GM18499 (cell line): Measurements from ENCODE around the gene AFAP1.

Source experiments
- ATAC-seq: cut with Tn5 transposase; IDR thresholded peaks from one replicate; pipeline ENCODE4 v1.9.1; 2021; ENCODE audit warnings: moderate number of reproducible peaks; ENCODE audit not compliant: insufficient read depth, unreplicated experiment

Gene AFAP1

DNA sequence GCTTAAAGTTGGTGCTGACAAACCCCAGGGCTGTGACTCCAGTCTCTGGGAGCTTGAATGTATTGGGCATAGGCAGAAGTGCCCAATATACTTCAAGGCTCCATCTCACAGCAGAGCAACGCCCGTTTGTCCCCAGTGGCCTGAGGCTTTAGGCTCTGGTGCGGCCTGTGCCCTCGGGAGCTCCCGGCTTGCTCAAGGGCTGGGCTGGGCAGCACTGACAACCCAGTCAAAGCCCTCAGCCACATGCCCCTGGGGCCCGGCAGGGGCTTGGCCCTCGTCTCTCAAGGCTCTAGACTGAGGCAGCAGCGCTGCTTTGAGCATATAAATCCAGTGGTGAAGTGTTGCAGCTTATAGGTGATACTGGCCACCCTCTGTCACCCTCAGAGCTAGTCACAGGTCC lies 203.7 kb downstream of the AFAP1 start:
- ATAC-seq: no peak

DNA sequence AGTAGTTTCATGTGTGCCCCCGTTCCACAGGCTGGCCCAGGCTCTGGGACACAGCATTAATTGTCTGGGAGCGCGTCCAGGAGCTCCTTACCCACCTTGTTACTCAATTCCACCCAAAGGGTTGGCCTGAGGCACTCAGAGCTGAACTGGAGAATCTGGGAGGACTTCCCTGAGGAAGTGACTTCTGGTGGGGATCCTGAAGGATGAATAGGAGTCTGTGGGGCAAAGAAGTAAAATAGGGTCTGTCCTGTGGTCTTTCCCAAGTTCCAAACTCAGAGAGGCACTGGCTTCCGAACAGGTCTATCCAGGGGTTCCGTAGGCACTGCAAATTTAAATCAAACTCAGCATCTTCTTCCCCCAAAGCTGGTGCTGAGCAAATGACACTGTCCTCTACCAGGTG lies 204.3 kb downstream of the AFAP1 start:
- ATAC-seq: no peak

DNA sequence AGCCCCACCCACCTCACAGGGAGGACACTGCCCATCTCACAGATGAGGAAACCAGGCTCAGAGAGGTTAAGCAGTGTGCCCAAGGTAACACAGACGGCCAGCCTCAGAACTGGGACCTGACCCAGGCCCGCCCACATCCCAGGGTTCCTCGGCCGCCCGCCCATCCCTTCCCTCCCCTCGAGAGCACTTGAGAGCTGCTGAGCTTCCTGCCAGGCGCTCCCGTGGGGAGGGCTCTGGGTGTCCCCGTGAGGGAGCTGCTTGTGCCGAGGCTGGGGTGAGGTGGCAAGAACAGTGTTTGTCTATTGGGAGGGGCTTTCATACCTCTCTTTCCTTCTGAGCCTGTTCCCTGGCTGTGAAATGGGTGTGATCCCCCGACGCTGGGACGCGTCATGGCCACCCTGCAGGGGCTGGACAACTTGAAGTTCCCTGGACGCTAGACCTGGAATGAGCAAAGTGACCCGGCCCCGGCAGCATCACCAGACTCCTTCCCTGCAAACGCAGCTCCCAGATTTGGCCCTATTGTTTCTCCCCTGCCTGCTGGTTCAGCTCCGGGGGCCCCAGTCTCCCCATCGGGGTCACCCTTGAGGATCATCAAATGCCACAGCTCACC lies 204.9 kb downstream of the AFAP1 start:
- ATAC-seq: no peak

DNA sequence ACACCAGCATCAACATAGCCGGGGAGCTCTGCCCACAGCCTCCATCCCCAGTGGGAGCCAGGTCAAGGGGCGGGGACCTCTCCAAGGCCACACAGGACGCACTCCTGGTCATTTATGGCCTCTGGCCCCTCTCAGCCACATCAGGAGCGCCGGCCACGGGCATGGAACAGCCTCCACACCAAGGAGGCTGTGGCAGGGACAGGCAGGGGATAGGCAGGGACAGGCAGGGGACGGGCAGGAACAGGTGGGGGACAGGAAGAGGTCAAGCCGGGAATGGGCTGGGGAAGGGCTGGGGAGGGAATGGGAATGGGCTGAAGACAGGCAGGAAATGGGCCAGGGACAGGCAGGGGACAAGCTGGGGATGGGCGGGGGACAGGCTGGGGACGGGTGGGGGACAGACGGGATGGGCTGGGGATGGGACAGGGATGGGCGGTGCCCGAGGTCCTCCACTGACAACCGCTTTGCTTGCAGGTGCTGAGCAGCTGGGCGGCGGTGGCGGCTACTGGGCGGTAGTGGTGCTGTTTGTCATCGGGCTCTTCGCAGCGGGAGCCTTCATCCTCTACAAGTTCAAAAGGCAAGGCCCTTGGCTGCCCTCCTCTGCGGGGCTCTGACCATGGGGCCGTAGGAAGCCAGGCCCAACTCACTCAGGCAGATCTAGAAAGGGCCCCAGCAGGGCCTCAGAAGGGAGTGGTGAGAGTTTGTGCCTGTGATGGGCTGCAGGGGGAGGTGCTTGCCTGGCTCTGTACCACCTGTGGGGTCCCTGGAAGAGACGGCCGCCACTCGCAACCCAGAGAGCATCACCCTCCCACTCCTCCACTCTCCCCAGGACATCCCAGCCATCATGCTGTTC lies 205.6 kb downstream of the AFAP1 start:
- no peak for ATAC-seq

DNA sequence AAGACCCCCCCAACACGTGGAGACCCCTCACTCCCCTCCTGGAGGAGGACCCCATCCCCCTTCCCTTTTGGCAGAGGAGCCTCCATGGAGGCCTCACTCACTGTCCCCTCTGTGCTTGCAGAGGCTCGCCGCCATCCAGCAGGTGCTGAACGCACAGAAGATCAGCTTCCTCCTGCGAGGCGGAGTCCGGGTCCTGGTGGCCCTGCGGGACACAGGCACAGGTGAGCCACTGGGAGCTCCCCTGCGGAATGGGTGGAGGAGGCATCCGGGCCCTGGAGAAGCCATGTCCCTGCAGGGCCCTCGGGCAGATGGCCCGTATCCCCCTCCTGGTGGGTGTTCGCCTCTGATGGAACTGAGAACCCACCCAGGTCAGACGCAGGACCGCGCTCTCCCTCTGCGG lies 206.5 kb downstream of the AFAP1 start:
- ATAC-seq: no peak

DNA sequence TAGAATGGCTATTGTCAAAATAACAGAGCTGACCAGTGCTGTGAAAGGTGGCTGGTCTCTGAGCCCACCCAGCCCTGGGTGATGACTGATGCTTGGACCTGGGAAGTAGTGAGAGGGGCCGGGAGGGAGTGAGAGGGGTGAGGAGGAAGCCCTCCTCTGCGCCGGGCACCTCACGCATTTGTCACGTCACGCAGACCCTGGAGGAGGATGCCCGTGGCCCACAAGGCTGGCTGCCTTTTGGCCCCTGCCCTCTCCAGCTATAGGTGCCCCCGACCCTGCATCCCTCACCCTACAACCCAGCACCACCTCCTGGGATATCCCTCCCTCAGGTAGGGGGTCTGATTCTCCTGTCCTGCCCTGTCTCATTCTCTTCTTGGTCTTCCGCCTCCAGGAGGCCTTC lies 207.4 kb downstream of the AFAP1 start:
- no peak for ATAC-seq

DNA sequence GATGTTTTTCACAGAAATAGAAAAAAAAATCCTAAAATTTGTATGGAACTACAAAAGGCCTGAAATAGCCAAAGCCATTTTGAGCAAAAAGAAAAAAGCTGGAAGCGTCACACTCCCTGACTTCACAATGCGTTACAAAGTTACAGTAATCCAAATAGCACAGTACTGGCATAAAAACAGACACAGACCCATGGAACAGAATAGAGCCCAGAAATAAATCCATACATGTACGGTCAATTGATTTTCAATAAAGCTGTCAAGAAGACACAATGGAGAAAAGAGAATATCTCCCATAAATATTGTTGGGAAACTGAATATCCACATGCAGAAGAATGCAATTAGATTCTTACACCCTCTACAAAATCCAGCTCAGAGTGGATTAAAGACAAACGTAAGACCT lies 208.2 kb downstream of the AFAP1 start:
- no peak for ATAC-seq

DNA sequence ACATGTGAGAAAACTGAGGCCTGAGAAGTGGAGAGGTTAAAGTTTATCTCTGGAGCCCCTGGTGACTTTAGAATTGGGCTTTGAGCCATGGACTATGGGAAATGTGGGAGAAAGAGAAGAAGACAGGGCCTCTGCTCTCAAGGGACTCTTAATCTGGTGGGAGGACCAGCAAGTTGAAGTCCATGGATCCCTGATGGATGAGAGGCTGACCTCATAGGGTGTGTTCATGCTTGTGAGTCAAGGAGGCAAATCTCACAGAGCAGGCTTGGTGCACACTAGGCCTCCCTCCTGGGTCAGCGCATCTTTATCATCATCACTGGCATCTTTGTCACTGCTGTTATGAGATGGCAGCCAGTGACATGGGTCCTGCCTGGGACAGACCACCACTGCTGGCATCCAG lies 211.9 kb downstream of the AFAP1 start:
- ATAC-seq: no peak

DNA sequence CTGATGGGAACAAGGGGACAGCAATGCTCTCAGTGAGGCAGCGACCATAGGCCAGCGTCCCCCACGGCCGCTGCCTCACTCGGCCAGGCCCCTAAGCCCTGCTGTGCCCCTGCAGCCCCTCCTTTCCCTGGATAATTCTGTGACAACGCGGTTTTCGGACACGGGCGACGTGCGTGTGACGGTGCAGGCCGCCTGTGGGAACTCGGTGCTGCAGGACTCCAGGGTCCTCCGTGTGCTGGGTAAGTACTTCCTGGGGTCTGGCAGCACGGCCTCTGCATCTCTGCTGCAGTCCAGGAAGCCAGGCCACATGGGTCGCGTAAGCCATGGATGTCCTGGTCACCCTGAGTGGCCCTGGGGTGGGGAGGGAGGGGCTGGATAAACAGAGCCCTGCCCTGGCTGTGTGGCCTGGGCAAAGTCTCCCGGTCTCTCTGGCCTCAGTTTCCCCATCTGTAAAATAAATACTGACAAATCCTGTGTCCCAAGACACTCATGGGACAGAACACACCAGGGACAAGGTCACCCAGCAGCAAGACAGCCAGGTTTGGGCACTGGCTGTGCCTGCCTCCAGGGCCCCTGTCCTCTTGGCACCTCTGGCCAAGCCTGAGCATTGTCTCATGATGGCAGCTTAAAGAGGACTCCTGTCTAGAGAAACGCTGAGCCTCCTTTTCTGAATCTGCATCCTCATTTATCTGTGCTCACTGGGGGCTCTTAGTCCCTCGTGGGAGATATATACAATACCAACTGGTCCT lies 212.8 kb downstream of the AFAP1 start:
- ATAC-seq: no peak

DNA sequence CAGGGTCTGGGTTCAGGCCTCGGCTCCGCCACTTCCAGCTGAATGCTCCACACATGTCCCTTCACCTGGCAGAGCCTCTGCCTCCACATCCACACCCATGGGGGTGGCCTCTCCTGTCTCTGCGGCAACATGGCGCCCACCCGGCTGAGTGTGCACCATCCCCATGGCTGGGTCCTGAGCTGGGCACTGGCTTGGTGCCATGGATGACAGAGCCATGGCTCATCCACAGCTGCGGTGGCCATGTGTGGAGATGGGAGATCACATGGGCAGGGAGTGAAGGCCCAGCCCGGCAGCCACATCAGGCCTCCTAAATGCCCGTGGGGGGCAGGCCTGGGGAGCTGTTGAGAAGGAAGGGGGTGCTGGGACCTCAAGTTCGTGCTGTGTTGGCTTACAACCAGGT lies 213.7 kb downstream of the AFAP1 start:
- no peak for ATAC-seq

DNA sequence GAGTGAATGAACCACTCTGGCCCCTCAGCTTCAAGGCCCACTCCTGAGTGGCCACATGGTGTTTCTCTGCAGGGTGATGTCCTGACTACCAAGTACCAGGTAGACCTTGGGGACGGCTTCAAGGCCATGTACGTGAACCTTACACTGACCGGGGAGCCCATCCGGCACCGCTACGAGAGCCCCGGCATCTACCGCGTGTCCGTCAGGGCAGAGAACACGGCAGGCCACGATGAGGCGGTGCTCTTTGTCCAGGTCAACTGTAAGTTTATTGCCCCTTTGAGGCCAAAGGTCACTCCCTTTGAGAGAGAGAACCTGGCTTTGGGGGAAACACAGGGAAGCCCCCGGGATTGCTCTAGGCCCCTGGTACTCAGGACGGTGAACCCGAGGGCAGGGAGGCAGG lies 216.0 kb downstream of the AFAP1 start:
- ATAC-seq: no peak

DNA sequence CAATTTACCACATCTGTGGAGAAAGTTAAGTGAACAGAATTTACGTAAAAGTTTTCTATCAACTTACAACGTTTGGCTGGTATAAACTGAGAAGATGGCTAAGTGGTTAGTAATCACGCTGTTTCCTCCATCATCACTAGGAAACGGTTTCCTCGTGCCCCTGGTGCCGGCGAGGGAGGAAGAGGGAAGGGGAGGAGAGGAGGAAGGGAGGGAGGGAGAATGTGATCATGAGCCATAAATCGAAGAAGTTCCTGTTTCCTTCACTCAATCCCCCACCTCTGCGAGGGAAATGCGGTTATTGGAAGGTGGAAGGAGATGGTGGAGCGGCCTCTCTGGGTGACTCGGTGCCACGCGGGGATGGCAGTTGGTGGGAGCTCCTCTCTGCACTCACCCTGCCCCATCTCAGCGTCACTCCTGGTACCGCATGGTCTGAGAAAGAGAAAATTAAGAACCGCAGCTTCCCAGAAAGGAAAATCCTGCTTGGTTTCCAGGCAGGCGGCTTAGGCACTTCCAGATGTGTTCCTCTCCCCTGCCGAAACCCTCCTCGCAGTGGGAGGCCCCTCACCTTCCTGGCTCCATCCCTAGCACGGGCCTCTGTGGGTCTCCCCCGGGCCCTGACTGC lies 216.8 kb downstream of the AFAP1 start:
- no peak for ATAC-seq

DNA sequence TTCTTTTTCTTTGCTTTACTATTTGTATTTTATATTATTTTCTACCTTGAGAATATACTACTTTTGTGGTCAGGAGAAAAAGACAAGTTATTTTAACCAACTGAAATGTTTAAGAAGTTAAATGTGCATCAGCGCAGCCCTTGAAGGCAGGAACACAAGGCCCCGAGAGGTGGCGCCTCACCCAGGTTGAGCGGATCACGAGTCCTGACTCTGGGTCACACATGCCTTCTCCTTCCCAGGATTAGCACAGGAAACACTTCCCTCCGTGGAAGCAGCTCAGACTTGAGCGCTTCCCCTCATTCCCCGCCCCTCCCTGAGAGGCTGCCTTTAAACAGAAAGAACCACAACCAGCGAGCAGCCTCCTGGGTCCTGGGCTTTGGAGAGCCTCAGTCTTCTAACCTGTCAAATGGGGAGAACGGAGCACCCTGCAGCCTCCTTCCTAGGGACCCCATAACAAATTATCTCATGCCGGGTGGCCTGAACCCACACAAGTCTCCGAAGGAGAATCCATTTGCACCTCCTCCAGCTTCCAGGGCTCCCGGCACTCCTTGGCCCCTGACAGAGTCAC lies 217.6 kb downstream of the AFAP1 start:
- ATAC-seq: no peak

DNA sequence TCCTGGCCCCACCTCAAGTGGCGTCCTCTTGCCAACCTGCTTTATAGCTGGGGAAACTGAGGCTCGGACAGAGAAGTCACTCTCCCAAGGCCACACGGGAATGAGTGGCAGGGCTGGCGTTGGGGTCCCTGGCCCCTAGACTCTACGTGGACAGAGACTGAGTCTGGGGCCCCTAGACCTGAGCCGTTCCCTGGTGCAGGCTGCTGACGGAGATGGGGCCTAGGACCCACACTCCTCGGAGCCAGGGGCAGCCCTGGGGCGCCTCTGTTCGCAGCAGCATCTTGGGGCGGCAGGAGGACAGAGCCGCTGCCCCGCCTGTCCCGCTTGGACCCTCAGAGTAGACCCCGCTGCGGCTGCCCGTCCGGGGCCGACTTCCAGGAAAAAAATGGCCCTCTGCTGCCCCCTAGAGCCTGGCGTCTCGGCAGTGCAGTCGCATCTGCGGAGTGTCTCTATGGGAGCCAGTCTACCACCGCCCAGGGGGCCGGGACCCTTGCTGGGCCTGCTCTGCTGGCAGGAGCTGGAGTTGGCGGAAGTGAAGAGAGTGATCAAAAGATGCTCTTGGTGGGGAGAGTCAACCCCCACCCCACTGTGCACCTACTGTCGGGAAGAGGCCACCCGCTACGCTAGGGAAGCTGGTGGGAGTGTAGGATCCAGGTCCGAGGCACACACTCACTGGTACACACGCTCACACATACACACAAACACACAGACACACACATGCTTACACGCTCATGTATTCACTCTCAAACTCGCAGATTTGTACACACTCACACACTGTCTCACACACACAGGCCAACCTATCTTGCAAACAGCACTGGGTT lies 220.1 kb downstream of the AFAP1 start:
- no peak for ATAC-seq

DNA sequence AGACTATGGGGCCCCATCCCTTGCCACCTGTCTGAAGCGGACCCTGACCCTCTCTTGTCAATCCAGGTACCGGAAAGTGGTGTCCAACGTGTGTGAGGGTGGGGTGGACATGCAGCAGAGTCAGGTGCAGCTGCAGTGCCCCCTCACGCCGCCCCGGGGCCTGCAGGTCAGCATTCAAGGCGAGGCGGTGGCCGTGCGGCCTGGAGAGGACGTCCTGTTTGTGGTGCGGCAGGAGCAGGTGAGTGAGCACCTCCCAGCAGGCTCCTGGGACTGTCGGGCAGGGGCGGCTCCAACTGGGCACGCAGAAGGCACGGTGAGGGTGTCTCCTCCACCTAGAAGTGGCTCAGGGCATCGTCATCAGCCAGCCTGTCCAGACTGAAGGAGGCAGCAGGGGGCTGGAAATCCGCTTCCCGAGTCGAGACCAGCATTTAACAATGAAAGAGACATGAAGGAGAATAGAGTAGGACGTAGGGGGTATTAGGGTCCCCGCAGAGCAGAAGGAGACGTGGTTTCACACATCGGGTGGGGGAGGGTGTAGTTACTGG lies 221.6 kb downstream of the AFAP1 start:
- no peak for ATAC-seq

DNA sequence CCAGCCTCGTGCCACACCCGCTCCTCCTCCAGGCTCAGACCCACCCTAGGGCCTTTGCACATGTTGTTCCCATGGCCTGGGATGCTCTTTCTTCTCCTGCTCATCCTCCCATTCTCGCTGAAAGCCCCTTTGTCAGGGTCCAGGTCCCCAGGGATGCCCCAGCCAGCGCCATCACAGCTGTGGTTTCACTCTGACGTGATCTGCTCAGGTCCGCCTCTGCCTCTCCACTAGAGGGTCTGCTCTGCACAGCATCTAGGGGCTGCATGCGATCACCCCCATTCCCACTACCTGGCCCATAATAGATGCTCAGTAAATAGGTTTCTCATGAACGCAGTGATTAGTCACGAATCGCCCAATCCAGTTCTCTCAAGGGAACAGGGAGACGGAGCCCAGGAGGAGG lies 222.5 kb downstream of the AFAP1 start:
- no peak for ATAC-seq

DNA sequence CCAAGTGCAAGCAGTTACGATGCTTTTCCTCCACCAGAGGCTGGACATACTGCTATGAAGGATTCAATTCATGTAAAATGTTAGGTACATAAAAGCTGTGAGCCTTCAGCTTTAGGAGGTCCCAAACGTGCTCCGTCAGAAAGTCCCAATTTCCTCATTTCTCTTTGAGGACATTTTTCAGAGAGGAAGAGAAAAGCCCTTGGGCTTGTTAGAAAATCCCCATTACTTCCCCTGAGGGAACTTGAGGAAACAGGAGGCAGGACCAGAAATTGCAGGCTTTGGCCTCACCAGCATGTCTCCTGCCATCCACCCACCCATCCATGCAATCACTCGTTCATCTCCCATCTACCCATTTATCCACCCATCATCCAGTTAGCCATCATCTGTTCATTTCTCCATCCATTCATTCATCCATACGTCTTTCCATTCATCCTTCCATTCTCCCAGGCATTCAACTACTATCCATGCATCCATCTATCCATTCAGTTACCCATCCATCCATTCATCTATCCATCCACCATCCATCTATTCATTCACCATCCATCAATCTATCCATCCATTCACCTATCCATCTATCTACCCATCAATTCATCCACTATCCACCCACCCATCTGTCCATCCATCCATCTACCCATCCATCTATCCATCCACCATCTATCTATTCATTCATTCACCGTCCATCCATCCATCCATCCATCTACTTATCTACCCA lies 223.5 kb downstream of the AFAP1 start:
- ATAC-seq: no peak

DNA sequence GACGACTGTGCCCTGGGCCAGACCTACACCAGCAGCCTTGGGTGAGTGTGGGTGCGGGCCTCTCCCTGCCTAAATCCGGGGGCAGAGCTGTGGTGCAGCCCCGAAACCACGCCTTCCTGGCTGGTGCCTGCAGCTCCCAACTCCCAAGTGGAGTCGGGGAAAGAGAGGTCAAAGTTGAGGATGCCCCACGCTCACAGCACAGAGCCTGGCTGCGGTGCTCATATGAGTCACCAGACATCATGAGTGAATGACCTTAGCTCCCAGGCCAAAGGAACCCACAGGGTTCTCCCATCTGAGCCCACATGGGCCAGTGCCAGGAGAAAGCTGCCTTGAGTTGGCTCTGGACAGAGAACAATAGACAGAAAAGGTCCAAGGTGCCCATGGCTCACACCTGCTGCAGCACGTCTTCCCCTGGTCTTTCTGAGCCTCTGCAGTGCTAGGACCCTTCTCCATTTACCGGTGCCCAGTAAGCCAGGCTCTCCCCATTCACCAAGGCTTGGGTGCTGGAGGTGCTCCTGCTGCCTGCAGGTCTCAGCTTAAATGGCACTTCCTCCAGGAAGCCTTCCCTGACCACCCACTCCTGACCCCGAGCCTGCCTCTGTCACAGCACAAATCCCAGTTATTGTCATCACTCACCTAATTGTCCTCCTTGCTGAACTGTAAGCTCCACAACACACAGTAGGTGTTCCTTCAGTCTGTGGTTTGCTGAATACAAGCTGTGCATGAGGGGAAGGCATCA lies 224.2 kb downstream of the AFAP1 start:
- no peak for ATAC-seq
